GM12892 (cell line): ENCODE results near the gene MAP9.
"Not testable (repeated sequence)": the region's sequence is repeated elsewhere in the genome, so short reads cannot be mapped to it uniquely, and the experiment has no call there.

Experiments used
- DNase-seq: peaks from one replicate; pipeline ENCODE4 v3.0.0; 2011; ENCODE audit not compliant: insufficient read length
- FAIRE-seq: peaks from 2 replicates; lab custom pipeline; 2011; peaks lifted over from hg19 to GRCh38; lab: Jason Lieb, UNC
- POLR2A ChIP-seq: IDR thresholded peaks from 2 replicates; pipeline ENCODE4 v1.6.1; 2011; ENCODE audit warnings: low read depth, low read length, control low read depth
- POLR2AphosphoS5 ChIP-seq: IDR thresholded peaks from 2 replicates; pipeline ENCODE4 v1.6.1; 2011; ENCODE audit warnings: low read depth, low read length, control low read depth
- TAF1 ChIP-seq: IDR thresholded peaks from 2 replicates; pipeline ENCODE4 v1.6.1; 2011; ENCODE audit warnings: low read depth, mild to moderate bottlenecking, control low read depth, low read length, borderline replicate concordance

The MAP9 gene

DNA sequence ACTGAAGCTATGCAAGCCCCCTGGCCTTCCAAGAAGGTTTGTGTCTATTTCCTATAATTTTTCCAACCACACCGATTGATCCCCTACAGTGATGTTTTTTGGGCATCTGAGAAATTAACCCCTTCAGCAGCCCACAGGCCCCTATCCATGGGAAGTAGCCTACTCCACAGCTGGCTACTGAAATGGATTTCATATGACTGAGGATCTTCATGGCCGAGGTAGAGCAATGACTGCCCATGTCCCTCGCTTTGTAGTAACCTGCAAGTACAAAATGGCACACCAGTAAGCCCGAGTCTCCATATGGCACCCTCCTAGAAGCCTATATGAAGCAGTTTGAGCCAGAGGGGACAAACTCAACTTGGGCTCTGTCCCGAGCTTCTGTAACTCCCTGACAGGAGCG lies 36.8 kb downstream of the MAP9 start:
- DNase-seq (no peak), FAIRE-seq (no peak)

DNA sequence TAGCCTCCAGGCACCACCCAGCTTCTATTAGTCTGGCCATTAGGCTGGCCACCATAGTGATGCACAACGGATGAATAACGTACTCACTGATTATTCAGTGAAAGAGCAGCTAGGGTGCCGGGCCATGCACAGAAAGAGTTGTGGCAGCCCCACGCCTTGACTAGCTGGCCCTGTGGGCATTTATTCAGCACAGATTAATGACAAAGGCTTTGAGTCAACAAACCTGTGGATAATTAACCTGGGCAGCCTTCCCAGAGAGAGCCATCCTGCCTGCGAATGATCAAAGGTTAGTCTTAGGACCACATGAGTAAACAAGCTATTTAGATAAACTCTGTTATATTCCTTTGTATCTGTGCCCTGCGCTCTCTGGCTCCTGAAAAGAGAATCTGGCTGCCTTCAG lies 37.2 kb downstream of the MAP9 start:
- no peak for TF ChIP-seq TAF1
- TF ChIP-seq POLR2AphosphoS5 = no peak
- FAIRE-seq = no peak
- DNase-seq = no peak

More for the DNA sequence above, 36.8 kb downstream of the MAP9 start:
- TF ChIP-seq TAF1 (no peak), POLR2AphosphoS5 (no peak), POLR2A (no peak)

DNA sequence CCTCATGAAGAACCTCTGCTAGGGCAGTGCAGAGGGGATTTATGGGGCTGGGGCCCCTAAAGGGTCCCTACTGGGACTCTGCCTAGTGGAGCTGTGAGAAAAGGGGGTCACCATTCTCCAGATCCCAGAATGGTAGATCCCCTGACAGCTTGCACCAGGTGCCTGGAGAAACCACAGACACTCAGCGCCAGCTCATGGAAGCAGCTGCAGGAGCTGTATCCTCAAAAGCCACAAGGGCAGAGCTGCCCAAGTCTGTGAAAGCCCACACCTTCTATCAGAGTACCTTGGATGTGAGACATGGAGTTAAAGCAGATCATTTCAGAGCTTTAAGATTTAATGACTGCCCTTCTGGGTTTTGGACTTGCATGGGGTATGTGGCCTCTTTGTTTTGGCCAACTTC lies 38.6 kb downstream of the MAP9 start:
- DNase-seq (no peak), FAIRE-seq (no peak)
- TF ChIP-seq POLR2A (no peak), TAF1 (no peak), POLR2AphosphoS5 (no peak)

DNA sequence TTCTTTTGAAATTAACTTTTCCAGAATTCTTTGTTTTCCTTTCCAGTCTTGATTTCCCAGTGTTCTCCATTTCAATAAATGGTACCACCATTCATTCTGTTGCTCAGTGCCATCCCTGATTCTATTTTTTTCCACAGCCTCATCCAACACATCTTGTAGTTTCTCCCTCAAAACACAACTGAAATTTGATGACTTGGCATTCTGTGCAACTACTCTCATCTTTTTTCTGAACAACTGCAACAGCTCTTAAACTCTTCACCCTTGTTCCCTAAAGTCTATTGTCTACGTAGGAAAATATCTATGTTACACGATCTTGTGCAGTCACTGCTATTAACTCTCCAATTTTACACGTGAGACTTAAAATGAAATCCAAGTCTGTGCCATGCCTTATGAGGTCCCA lies 40.5 kb downstream of the MAP9 start:
- TF ChIP-seq POLR2A = no peak
- TF ChIP-seq TAF1 = no peak
- TF ChIP-seq POLR2AphosphoS5 = no peak
- FAIRE-seq = peak; percentile 36
- DNase-seq = no peak

DNA sequence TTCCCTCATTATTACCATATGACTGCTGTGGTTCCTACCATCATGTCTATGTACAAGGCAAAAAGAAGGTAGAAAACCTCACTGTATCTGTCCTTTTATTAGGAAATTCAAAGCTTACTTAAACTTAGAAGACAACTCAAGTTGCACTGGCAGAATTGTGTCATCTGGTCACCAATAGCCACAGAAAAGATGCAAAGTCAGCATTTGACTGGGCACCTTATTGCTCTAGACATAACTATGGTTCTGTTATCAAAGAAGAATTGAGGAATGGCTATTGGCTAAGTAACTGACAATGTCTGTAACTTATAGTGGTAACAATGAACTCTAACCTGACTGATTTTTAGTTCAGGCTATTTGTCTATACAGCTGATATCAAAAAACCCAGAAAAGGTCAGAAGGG lies 45.3 kb downstream of the MAP9 start:
- TF ChIP-seq TAF1 = no peak
- TF ChIP-seq POLR2AphosphoS5 = no peak
- TF ChIP-seq POLR2A = no peak
- FAIRE-seq = no peak
- no peak for DNase-seq

DNA sequence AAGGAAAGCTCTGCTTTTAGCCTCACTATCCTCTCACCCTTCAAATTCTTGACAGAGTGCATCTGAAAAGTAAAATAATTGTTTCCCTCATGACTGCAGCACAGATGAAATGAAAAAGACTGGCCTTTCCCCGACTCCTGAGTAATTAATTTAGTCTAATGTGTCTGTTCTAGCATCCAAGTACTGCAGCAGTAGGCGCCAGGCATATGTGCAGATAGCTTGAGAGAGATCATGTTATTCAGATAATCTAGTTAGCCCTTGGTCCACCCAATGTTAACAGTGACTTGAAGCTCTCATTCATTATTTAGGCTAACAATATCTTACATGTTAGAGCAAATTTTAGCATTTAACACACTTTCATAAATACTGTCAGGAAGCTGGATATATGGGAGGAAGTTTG lies 54.0 kb downstream of the MAP9 start:
- FAIRE-seq (no peak), DNase-seq (no peak)
- no peak for TF ChIP-seq POLR2A
- no peak for TF ChIP-seq POLR2AphosphoS5
- TF ChIP-seq TAF1 = no peak

DNA sequence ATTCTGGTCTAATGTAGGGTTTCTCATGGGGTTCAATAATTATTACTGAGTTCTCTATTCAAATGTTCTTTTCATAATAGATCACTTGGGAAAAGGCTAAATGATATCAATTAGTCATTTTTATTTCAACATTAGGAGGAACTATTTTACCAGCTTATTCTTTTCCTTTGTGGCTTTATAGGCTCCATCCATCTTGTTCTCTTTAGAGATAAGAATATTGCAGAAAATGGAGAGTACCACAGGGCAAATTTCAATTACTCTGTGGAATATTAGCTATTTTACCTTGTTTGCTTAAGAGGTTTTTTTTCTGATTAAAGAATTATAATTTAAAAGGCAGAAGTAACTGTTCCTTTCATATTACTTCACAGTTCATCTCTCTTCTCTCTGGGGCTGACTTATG lies 55.8 kb downstream of the MAP9 start:
- FAIRE-seq = no peak
- DNase-seq = no peak
- TF ChIP-seq TAF1 (no peak), POLR2A (no peak), POLR2AphosphoS5 (no peak)

DNA sequence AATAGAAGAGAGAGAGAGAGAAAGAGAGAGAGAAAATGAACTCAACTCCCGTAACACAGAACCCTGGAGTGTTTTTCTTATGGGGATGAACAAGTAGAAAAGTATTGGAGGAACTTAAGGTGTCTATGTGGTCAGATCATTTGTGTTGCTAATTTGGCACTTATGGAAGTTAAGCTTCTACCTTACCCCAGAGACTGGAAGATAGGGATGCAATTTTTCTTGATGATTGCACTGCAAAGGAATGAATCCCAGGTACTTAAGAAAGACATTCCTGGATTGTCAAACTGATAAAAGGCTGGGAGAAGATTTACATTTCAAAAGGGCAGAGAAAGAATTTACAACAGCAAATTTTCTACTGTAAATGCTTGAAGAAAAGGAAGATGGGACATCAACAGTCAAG lies 57.2 kb downstream of the MAP9 start:
- TF ChIP-seq POLR2A (no peak), TAF1 (no peak), POLR2AphosphoS5 (no peak)
- no peak for FAIRE-seq
- no peak for DNase-seq

DNA sequence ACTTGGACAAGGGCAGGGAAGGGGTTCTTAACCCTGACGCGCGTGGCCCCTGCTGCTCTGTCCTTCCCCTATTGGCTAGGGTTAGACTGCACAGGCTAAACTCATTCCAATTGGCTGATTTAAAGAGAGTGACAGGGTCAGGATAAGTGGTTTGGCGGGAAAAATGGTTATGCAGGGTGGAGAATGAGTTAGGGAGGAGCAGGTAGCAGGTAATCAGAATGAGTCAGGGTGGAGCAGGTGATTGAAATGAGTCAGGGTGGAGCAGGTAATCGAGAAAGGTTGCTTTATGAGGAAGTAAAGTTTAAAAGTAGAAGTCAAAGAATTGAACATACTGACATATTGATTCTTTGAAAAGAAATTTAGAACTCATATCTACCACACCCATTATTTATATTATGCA lies 64.7 kb downstream of the MAP9 start:
- DNase-seq, FAIRE-seq: not testable (repeated sequence)

DNA sequence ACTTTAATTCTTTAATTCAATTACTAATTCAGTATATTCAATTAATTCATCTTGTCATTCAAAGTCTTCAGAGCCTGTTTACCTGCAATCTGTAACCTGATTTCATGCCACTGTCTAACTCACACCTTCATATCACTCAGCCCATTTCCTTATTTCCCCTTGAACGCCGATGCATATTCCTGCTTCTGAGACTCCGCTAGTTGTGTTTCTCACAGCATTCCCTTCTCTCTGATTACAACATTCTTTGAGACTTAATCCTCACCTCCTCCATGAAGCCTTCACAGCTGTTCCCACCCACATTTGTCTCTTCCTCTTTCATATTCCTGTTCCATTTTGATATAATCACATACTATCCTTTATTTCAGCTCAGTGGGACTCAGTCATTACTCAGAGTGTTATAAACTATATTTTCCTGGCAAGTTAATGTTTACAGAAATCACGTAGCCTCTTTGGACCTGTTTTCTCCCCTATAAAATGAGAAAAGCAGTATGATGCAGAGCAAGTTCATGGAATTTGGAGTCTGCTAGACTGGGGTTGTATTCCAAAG lies 69.0 kb downstream of the MAP9 start:
- no peak for DNase-seq
- TF ChIP-seq TAF1 (no peak), POLR2A (no peak), POLR2AphosphoS5 (no peak)
- FAIRE-seq = no peak

DNA sequence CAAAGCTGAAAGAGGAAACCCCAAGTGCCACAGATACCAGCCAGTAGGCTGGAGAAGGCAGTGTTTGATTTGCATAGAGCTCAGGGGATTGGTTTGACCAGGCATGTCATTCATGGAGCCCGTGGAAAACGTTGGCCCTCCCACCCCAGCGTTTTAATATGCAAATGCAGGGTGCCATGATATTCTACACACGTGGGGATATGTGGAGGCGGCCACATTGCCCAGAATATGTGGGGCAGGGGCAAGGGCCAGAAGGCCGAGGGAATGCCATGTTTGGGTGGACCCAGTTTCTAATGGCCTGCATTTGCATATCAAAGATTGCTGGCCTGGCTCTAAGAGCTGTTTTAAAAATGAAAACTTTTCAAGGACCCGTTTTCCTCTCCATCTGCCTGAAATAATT lies 71.1 kb downstream of the MAP9 start:
- FAIRE-seq (no peak), DNase-seq (no peak)
- TF ChIP-seq POLR2AphosphoS5 = no peak
- no peak for TF ChIP-seq POLR2A
- no peak for TF ChIP-seq TAF1

DNA sequence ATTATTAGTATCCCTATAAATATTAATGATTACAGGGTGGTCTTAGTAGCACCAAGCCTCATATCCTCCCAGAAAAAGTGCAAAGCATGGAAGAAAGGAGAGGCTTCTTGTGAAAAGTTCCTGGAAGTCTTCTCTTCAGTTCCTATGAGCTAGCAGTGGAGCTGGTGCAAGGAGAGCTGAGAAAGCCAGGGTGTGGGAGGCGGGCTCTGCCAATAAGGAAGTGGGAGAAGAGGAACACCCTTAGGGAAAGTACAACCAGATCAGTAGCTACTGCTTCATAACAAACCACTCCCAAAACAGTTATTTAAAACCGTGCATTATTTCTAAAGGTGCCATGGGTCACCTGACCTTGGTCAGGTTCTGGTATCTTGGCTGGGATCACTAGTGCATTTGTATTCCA lies 72.4 kb downstream of the MAP9 start:
- TF ChIP-seq POLR2AphosphoS5 = no peak
- no peak for TF ChIP-seq POLR2A
- TF ChIP-seq TAF1 = no peak
- DNase-seq (no peak), FAIRE-seq (no peak)

DNA sequence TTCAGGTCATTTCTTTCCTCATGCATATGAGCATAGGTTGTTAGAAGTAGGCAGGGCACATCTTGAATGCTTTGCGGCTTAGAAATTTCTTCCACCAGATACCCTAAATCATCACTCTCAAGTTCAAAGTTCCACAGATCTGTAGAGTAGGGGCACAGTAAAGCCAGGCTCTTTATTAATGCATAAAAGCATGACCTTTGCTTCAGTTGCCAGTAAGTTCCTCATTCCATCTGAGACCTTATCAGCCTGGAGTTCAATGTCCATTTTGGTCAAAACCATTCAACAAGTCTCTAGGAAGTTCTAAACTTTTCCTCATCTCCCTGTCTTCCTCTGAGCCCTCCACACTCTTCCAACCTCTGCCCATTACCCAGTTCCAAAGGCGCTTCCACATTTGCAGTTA lies 77.7 kb downstream of the MAP9 start:
- no peak for FAIRE-seq
- TF ChIP-seq POLR2A = no peak
- TF ChIP-seq TAF1 = no peak
- no peak for TF ChIP-seq POLR2AphosphoS5

More for the DNA sequence above, 77.7 kb downstream of the MAP9 start:
- no peak for DNase-seq
